Astrocyte (in vitro differentiated cells and primary cell): ENCODE measurements around the gene ANO7.

Experiments
- EZH2 ChIP-seq: IDR thresholded peaks from 2 replicates; pipeline ENCODE4 v1.6.1; 2012; ENCODE audit warnings: mild to moderate bottlenecking, low read length, inconsistent platforms; ENCODE audit not compliant: insufficient read depth
- TF ChIP-seq, protein P1 (sequence below): IDR thresholded peaks from 2 replicates; pipeline ENCODE4 v1.5.1; 2011; ENCODE audit warnings: low read depth, mild to moderate bottlenecking, inconsistent platforms, low read length, moderate library complexity; ENCODE audit not compliant: insufficient read depth

- TF ChIP-seq, protein P1, sequence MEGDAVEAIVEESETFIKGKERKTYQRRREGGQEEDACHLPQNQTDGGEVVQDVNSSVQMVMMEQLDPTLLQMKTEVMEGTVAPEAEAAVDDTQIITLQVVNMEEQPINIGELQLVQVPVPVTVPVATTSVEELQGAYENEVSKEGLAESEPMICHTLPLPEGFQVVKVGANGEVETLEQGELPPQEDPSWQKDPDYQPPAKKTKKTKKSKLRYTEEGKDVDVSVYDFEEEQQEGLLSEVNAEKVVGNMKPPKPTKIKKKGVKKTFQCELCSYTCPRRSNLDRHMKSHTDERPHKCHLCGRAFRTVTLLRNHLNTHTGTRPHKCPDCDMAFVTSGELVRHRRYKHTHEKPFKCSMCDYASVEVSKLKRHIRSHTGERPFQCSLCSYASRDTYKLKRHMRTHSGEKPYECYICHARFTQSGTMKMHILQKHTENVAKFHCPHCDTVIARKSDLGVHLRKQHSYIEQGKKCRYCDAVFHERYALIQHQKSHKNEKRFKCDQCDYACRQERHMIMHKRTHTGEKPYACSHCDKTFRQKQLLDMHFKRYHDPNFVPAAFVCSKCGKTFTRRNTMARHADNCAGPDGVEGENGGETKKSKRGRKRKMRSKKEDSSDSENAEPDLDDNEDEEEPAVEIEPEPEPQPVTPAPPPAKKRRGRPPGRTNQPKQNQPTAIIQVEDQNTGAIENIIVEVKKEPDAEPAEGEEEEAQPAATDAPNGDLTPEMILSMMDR, result no peak
- no peak for TF ChIP-seq EZH2
Measured at GRCh38 chr2:241223211-241224017, 34.9 kb downstream of the ANO7 start.
